CD4-positive, alpha-beta T cell (primary cell): Measurements from ENCODE around the gene FBXO44. TPM values are rescaled to one million over a fixed set of nuclear protein-coding genes. Genes with fewer than 3 reads are reported as not detected.

Source experiments
- ATAC-seq: fragments of 200-7000 bp; cut with Tn5 transposase; one replicate; pipeline ENCODE4 v1.10.0; 2022; ENCODE audit warnings: mild to moderate bottlenecking; ENCODE audit not compliant: poor library complexity
- CTCF ChIA-PET: fragments of 350-600 bp; sonication (Branson Sonifier 250); formaldehyde crosslinking; loops from one replicate; lab custom pipeline; 2021; ENCODE audit warnings: antibody characterized with exemption, inconsistent platforms; lab: Charles Lee
- POLR2A ChIA-PET: fragments of 350-600 bp; sonication (Branson Sonifier 250); formaldehyde crosslinking; loops from one replicate; lab custom pipeline; 2021; ENCODE audit warnings: antibody characterized with exemption, inconsistent platforms; lab: Charles Lee
- DNase-seq, 14 experiments: peaks; one replicate each; pipeline ENCODE4 v3.0.0-alpha.2; 2013 to 2020; ENCODE audit warnings: mixed read lengths in 2 of 14
- H3K27ac ChIP-seq, 2 donors: one replicate each; pipeline versions ENCODE4 v1.5.1 to v1.7.0; 2013; ENCODE audit warnings: low read length in 2 of 2, low read depth in 1 of 2, mild to moderate bottlenecking in 1 of 2
- H3K27me3 ChIP-seq, 2 experiments: 1 replicate in 1 of 2; 2 replicates in 1 of 2; pipeline versions ENCODE4 v1.6.1 to v1.7.0; 2013; ENCODE audit warnings: low read length in 2 of 2, control low read depth in 1 of 2, mild to moderate bottlenecking in 1 of 2, moderate library complexity in 1 of 2; ENCODE audit not compliant: insufficient read depth in 2 of 2, control insufficient read depth in 1 of 2
- H3K36me3 ChIP-seq: one replicate; pipeline ENCODE4 v1.6.1; 2013; ENCODE audit warnings: low read length, control low read depth; ENCODE audit not compliant: insufficient read depth
- H3K4me1 ChIP-seq: one replicate; pipeline ENCODE4 v1.6.1; 2013; ENCODE audit warnings: low read length, control low read depth; ENCODE audit not compliant: insufficient read depth
- H3K4me3 ChIP-seq: one replicate; pipeline ENCODE4 v1.5.1; 2013; ENCODE audit warnings: mild to moderate bottlenecking, low read length, moderate library complexity
- H3K9me3 ChIP-seq, 2 experiments: 1 replicate in 1 of 2; 2 replicates in 1 of 2; pipeline versions ENCODE4 v1.6.1 to v1.7.0; 2013; ENCODE audit warnings: low read length in 2 of 2, mild to moderate bottlenecking in 2 of 2, control low read depth in 1 of 2, moderate library complexity in 1 of 2; ENCODE audit not compliant: control insufficient read depth in 1 of 2, insufficient read depth in 1 of 2
- H3K27ac Mint-ChIP-seq: one replicate; pipeline ENCODE4 v1.8.0; 2020; ENCODE audit warnings: mixed read lengths
- H3K27me3 Mint-ChIP-seq: one replicate; pipeline ENCODE4 v1.8.0; 2021; ENCODE audit warnings: mixed read lengths
- H3K36me3 Mint-ChIP-seq: one replicate; pipeline ENCODE4 v1.8.0; 2021; ENCODE audit warnings: low read depth, mixed read lengths
- H3K4me1 Mint-ChIP-seq: one replicate; pipeline ENCODE4 v1.8.0; 2021; ENCODE audit warnings: low read depth, mixed read lengths
- H3K4me3 Mint-ChIP-seq: one replicate; pipeline ENCODE4 v1.8.0; 2020; ENCODE audit warnings: mild to moderate bottlenecking, mixed read lengths
- H3K9me3 Mint-ChIP-seq: one replicate; pipeline ENCODE4 v1.8.0; 2020; ENCODE audit warnings: mixed read lengths
- intact Hi-C, 2 experiments: fragments of 100-400 bp; cut with DNase I in 1 of 2; cut with micrococcal nuclease in 1 of 2; formaldehyde crosslinking; loops; one replicate each; pipeline versions ENCODE4 v1.15.1 to v1.9.0; 2023 to 2025; cut with DNase I, micrococcal nuclease
- total RNA-seq, 174 experiments: library from RNA in 2 of 174; stranded (reverse) in 2 of 174; gene quantifications; one replicate each; pipeline ENCODE4 v1.2.3 and lab custom pipeline; 2021 to 2026
- TF ChIP-seq, protein P1 (sequence below): fragments of 200-600 bp; IDR thresholded peaks from one replicate; pipeline ENCODE4 v1.8.0; 2022; ENCODE audit warnings: antibody characterized with exemption, mild to moderate bottlenecking

FBXO44 gene
- total RNA-seq, 2 experiments from 2014 or later: 44.9 to 48.4 TPM

DNA sequence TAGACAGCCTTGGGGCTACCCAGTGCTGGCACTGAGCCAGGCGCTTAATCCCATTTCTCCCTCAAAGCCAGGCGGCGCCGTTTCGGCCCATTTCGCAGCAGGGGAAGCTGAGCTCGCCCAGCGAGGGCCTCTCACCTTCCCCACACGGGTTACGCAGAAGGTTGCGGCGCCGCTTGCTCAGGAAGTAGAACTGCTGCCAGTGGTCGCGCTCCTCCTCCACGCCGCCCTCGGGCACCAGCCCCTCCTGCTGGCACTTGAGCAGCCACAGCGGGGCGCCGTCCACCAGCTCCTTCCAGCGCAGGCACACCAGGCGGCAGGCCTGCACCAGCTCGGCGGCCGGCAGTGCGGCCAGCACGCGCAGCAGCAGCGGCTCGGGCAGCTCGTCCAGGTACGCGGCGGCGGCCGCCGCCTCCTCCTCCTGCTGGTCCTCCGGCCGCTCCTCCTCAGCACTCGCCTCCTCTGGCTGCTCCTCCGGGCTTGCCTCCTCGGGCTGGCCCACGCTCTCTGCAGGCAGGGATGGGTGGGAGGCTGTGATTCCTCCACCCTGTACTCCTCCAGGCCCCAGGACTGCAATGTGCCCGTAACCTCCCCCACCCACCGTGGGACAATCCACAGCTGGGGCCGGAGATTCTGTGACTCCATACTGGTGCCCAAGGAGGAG, 4.2 kb upstream of the FBXO44 start:
- Histone ChIP-seq H3K36me3 (no peaks in the 10 kb centered on the region), H3K4me1 (peaks cover 47% of the 10 kb centered on the region), H3K4me3 (peak overlapping the region; percentile 35), H3K9me3 (no peaks in the 10 kb centered on the region), H3K27ac (no peak overlapping the region), H3K27me3 (no peaks in the 10 kb centered on the region)
- Mint-ChIP-seq H3K9me3 (no peaks in the 10 kb centered on the region), H3K27me3 (no peaks in the 10 kb centered on the region), H3K4me1 (peaks cover 44% of the 10 kb centered on the region), H3K27ac (peak overlapping the region; percentile 62), H3K36me3 (no peaks in the 10 kb centered on the region), H3K4me3 (peak overlapping the region; percentile 87)
- intact Hi-C loops: loop anchor here (1.0 to 5.0 kb wide), 5 partner anchors 69 to 257 kb away; partner anchors contain the start of genes CLCN6 (in 1 of the 2) and MTHFR (in 1 of the 2)
- DNase-seq (peak; percentile 57 to 91 (median 74)), ATAC-seq (peak; percentile 66)
- TF ChIP-seq, protein P1, sequence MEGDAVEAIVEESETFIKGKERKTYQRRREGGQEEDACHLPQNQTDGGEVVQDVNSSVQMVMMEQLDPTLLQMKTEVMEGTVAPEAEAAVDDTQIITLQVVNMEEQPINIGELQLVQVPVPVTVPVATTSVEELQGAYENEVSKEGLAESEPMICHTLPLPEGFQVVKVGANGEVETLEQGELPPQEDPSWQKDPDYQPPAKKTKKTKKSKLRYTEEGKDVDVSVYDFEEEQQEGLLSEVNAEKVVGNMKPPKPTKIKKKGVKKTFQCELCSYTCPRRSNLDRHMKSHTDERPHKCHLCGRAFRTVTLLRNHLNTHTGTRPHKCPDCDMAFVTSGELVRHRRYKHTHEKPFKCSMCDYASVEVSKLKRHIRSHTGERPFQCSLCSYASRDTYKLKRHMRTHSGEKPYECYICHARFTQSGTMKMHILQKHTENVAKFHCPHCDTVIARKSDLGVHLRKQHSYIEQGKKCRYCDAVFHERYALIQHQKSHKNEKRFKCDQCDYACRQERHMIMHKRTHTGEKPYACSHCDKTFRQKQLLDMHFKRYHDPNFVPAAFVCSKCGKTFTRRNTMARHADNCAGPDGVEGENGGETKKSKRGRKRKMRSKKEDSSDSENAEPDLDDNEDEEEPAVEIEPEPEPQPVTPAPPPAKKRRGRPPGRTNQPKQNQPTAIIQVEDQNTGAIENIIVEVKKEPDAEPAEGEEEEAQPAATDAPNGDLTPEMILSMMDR: peak; percentile 61
- ChIA-PET CTCF (interaction anchor here (0.6 to 4.6 kb wide), 15 partner anchors 9 to 613 kb away, joined by 3 to 47 read pairs (median 5); partner anchors contain the start of genes AGTRAP, FBXO6 and MAD2L2), POLR2A (interaction anchor here (0.6 to 3.8 kb wide), 12 partner anchors 12 to 638 kb away, joined by 3 to 28 read pairs (median 4); partner anchors contain the start of genes AGTRAP, FBXO6, MTOR and SRM)

- Histone ChIP-seq H3K4me3 (peak overlapping the region; percentile 35), H3K27me3 (no peaks in the 10 kb centered on the region)
- intact Hi-C loops: loop anchor here (2.0 to 5.0 kb wide), 3 partner anchors 98 to 256 kb away; partner anchors contain the start of genes CLCN6 (in 1 of the 2) and MTHFR (in 1 of the 2)
These were observed 3.7 kb upstream of the FBXO44 start for GRCh38 chr1:11651017-11651416.

DNA sequence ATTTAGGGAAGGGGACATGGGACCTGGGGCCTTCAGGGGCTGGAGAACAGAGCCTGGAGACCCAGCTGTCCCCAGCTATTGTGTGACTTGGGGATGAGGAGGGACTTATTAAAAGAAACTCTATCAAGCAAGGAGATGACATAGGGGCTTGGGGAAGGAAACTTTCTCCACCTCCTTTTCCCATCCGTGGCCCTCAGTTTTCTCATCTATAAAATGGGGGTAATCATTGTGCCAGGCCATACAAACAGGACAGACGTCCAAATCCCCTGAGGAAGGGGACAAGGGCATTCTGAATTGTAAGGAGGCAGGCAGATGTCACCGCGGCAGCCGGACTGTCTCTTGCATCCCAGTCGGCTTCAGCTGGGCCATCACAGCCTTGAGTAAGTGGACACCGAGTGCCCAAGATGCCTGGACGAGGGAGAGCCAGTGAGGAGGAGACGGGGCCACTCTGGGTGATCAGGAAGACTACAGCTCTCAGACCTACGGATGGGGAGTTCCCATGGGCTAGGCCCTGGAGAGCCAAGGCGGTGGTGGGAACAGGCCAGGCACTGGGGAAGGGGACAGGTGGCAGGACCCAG, 2.4 kb upstream of the FBXO44 start:
- no peaks in the 10 kb centered on the region for H3K27me3 ChIP-seq
- H3K4me3 ChIP-seq: no peak overlapping the region
- H3K4me3 Mint-ChIP-seq: peak overlapping the region; percentile 80
- ChIA-PET CTCF (interaction anchor here (0.6 to 4.6 kb wide), 3 partner anchors 12 to 849 kb away, joined by 3 to 33 read pairs (median 14); partner anchors contain the start of gene FBXO6), POLR2A (interaction anchor here (1.1 to 4.6 kb wide), 4 partner anchors 12 to 256 kb away, joined by 3 to 47 read pairs (median 16); partner anchors contain the start of gene FBXO6)
- no peaks in the 10 kb centered on the region for H3K9me3 Mint-ChIP-seq
- H3K27ac ChIP-seq: no peak overlapping the region
- H3K4me1 Mint-ChIP-seq: peaks cover 51% of the 10 kb centered on the region
- peaks cover 7% of the 10 kb centered on the region for H3K36me3 ChIP-seq
- intact Hi-C loops: loop anchor here in 1 of 2 experiments (5.0 kb wide), 2 partner anchors 155 to 255 kb away; partner anchors contain the start of genes CLCN6 and MTHFR
- ATAC-seq: no peak
- DNase-seq: peak in 1 of 14 experiments; percentile 28
- peaks cover 8% of the 10 kb centered on the region for H3K36me3 Mint-ChIP-seq
- H3K4me1 ChIP-seq: peaks cover 56% of the 10 kb centered on the region
- TF ChIP-seq, protein P1: no peak
- peak overlapping the region; percentile 51 for H3K27ac Mint-ChIP-seq
- H3K9me3 ChIP-seq: no peaks in the 10 kb centered on the region
- no peaks in the 10 kb centered on the region for H3K27me3 Mint-ChIP-seq

More at GRCh38 chr1:11651017-11651416, 3.7 kb upstream of the FBXO44 start:
- TF ChIP-seq, protein P1: no peak
- Histone ChIP-seq H3K27ac (no peak overlapping the region), H3K4me1 (peaks cover 52% of the 10 kb centered on the region), H3K9me3 (no peaks in the 10 kb centered on the region), H3K36me3 (no peaks in the 10 kb centered on the region)
- Mint-ChIP-seq H3K27me3 (no peaks in the 10 kb centered on the region), H3K36me3 (peaks cover 3% of the 10 kb centered on the region), H3K4me3 (peak overlapping the region; percentile 87), H3K4me1 (peaks cover 49% of the 10 kb centered on the region), H3K27ac (peak overlapping the region; percentile 62), H3K9me3 (no peaks in the 10 kb centered on the region)
- POLR2A ChIA-PET: interaction anchor here (0.9 to 3.8 kb wide), 8 partner anchors 12 to 591 kb away, joined by 3 to 28 read pairs (median 6); partner anchors contain the start of genes AGTRAP, FBXO6 and SRM
- ATAC-seq (no peak), DNase-seq (peak in 1 of 14 experiments; percentile 25)
- CTCF ChIA-PET: interaction anchor here (0.6 to 4.6 kb wide), 12 partner anchors 9 to 613 kb away, joined by 3 to 47 read pairs (median 7); partner anchors contain the start of genes AGTRAP, FBXO6 and MAD2L2
